PC-9 (cell line): Measurements from ENCODE around the gene CNGA4. TPM values are rescaled to one million over a fixed set of nuclear protein-coding genes. Genes with fewer than 3 reads are reported as not detected.

Experiments used
- BruUV-seq: library from RNA; stranded (reverse); fragments of 400-500 nt; replicated peaks from 2 replicates; lab custom pipeline; 2021; lab: Mats Ljungman, UMichigan
- CTCF ChIA-PET: fragments of 300-600 bp; sonication (Branson Sonifier 250); formaldehyde crosslinking; loops from one replicate; lab custom pipeline; 2022; ENCODE audit warnings: antibody characterized with exemption; lab: Charles Lee
- POLR2A ChIA-PET: fragments of 300-600 bp; sonication (Branson Sonifier 250); formaldehyde crosslinking; loops from one replicate; lab custom pipeline; 2022; ENCODE audit warnings: antibody characterized with exemption; ENCODE audit not compliant: unreplicated experiment; lab: Charles Lee
- DNase-seq, 2 experiments: peaks; one replicate each; pipeline versions ENCODE4 v3.0.0 to v3.0.0-alpha.2; 2015 to 2022; ENCODE audit warnings: mixed read lengths in 1 of 2
- H2AFZ ChIP-seq: fragments of 200-600 bp; sonication (generic); 2 replicates; pipeline ENCODE4 v1.8.1; 2017; ENCODE audit warnings: antibody characterized with exemption
- H3F3A ChIP-seq: fragments of 200-600 bp; sonication (generic); 2 replicates; pipeline ENCODE4 v1.8.1; 2017; ENCODE audit warnings: antibody characterized with exemption, mild to moderate bottlenecking, low read depth; ENCODE audit not compliant: insufficient read depth
- H3K27ac ChIP-seq: fragments of 200-600 bp; sonication (generic); 2 replicates; pipeline ENCODE4 v1.6.1; 2016; ENCODE audit warnings: mixed run types
- H3K27me3 ChIP-seq: fragments of 200-600 bp; sonication (generic); 2 replicates; pipeline ENCODE4 v1.6.1; 2016; ENCODE audit warnings: low read depth, mixed run types; ENCODE audit not compliant: insufficient read depth
- H3K36me3 ChIP-seq: fragments of 200-600 bp; sonication (generic); 2 replicates; pipeline ENCODE4 v1.6.1; 2016; ENCODE audit warnings: low read depth, mixed run types
- H3K4me1 ChIP-seq: fragments of 200-600 bp; sonication (generic); replicated peaks from 2 replicates; pipeline ENCODE4 v1.6.1; 2016; ENCODE audit warnings: mixed run types; ENCODE audit not compliant: insufficient read depth
- H3K4me2 ChIP-seq: fragments of 200-600 bp; sonication (generic); 2 replicates; pipeline ENCODE4 v1.6.1; 2017; ENCODE audit warnings: mixed run types
- H3K4me3 ChIP-seq: fragments of 200-600 bp; sonication (generic); 2 replicates; pipeline ENCODE4 v1.6.1; 2016; ENCODE audit warnings: mixed run types
- H3K79me2 ChIP-seq: fragments of 200-600 bp; sonication (generic); 2 replicates; pipeline ENCODE4 v1.6.1; 2017; ENCODE audit warnings: low read depth, mixed run types
- H3K9me2 ChIP-seq: fragments of 200-600 bp; sonication (generic); 2 replicates; pipeline ENCODE4 v1.8.1; 2017; ENCODE audit warnings: mild to moderate bottlenecking; ENCODE audit not compliant: insufficient read depth
- H3K9me3 ChIP-seq: fragments of 200-600 bp; sonication (generic); 2 replicates; pipeline ENCODE4 v1.8.1; 2016; ENCODE audit warnings: low read depth; ENCODE audit not compliant: insufficient read depth
- H4K20me1 ChIP-seq: fragments of 200-600 bp; sonication (generic); 2 replicates; pipeline ENCODE4 v1.8.1; 2017; ENCODE audit not compliant: insufficient read depth
- EZH2 ChIP-seq: fragments of 200-600 bp; sonication (generic); IDR thresholded peaks from 2 replicates; pipeline ENCODE4 v1.8.0; 2017; ENCODE audit warnings: antibody characterized with exemption, low read depth
- intact Hi-C: fragments of 100-400 bp; cut with micrococcal nuclease; formaldehyde crosslinking; loops from one replicate; pipeline ENCODE4 v1.10.0; 2022; ENCODE audit not compliant: unreplicated experiment
- total RNA-seq: library from RNA; stranded (reverse); gene quantifications from 2 replicates; pipeline ENCODE4 v1.2.3, GENCODE V29; 2021
- TF ChIP-seq, protein P1 (sequence below): fragments of 200-600 bp; sonication (generic); conservative IDR thresholded peaks from 2 replicates; pipeline ENCODE4 v1.6.1; 2017; ENCODE audit warnings: mixed run types, antibody characterized with exemption, mild to moderate bottlenecking, moderate library complexity

The CNGA4 gene
- total RNA-seq, 1 experiment from 2014 or later, result 0.20 TPM

DNA sequence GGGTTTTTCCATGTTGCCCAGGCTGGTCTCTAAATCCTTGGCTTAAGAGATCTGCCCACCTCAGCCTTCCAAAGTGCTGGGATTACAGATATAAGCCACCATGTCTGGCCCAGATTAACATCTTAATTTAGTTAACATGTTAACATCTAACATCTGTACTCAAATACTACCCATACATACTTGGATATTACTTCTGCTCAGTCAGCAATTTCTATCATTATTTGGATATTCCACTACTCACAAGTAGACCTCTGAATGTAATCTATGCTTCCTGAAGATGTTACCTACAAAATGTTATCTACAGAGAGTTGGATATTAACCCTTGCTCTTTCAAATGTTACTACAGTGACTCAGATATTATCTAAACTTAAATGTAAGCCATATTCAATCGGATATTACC is 24.8 kb downstream of the CNGA4 start:
- H3K4me2 ChIP-seq, result no peak overlapping the region
- intact Hi-C loops, result no loop called here
- H3K36me3 ChIP-seq, result no peaks in the 10 kb centered on the region
- POLR2A ChIA-PET, result no interaction called here
- no peaks in the 10 kb centered on the region for H3K9me3 ChIP-seq
- no peaks in the 10 kb centered on the region for H3K4me1 ChIP-seq
- no peaks in the 10 kb centered on the region for H3K9me2 ChIP-seq
- H3K27me3 ChIP-seq, result peaks cover 29% of the 10 kb centered on the region
- no peaks in the 10 kb centered on the region for H3F3A ChIP-seq
- no peak for TF ChIP-seq EZH2
- TF ChIP-seq, protein P1, sequence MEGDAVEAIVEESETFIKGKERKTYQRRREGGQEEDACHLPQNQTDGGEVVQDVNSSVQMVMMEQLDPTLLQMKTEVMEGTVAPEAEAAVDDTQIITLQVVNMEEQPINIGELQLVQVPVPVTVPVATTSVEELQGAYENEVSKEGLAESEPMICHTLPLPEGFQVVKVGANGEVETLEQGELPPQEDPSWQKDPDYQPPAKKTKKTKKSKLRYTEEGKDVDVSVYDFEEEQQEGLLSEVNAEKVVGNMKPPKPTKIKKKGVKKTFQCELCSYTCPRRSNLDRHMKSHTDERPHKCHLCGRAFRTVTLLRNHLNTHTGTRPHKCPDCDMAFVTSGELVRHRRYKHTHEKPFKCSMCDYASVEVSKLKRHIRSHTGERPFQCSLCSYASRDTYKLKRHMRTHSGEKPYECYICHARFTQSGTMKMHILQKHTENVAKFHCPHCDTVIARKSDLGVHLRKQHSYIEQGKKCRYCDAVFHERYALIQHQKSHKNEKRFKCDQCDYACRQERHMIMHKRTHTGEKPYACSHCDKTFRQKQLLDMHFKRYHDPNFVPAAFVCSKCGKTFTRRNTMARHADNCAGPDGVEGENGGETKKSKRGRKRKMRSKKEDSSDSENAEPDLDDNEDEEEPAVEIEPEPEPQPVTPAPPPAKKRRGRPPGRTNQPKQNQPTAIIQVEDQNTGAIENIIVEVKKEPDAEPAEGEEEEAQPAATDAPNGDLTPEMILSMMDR, result no peak
- H3K79me2 ChIP-seq, result no peaks in the 10 kb centered on the region
- H2AFZ ChIP-seq, result no peak overlapping the region
- H3K27ac ChIP-seq, result no peak overlapping the region
- no peaks in the 10 kb centered on the region for H4K20me1 ChIP-seq
- BruUV-seq, result no TSS peak
- DNase-seq, result no peak
- CTCF ChIA-PET, result no interaction called here
- no peak overlapping the region for H3K4me3 ChIP-seq

DNA sequence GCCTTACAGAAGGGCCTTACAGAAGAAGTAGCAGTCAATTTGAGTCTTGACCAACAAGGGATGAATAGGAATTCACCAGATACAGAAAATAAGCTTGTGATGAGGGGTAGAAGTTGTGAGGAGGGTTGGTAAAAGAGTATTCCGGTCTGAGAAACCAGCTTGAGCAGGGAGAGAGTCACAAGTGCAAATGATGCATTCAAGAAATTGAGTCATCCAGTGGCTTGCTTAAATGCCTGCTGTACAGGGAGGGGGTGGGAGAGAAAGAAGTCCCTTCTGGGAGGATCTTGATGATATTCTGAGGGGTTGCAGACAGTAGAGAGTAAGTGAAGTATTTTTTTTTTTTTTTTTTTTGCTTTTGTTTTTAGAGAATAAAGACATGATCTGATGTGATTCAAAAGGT is 29.9 kb downstream of the CNGA4 start:
- Histone ChIP-seq H3K9me2 (no peaks in the 10 kb centered on the region), H3K27me3 (peaks cover 13% of the 10 kb centered on the region; the same call in 1 of the 2 replicates), H3K4me1 (no peaks in the 10 kb centered on the region), H3F3A (no peaks in the 10 kb centered on the region), H3K36me3 (no peaks in the 10 kb centered on the region), H2AFZ (no peak overlapping the region), H4K20me1 (no peaks in the 10 kb centered on the region), H3K27ac (no peak overlapping the region), H3K79me2 (no peaks in the 10 kb centered on the region), H3K4me2 (no peak overlapping the region), H3K4me3 (no peak overlapping the region), H3K9me3 (no peaks in the 10 kb centered on the region)
- TF ChIP-seq EZH2, result no peak
- TF ChIP-seq, protein P1, result no peak
- ChIA-PET CTCF (no interaction called here), POLR2A (no interaction called here)
- no TSS peak for BruUV-seq
- DNase-seq, result no peak
- intact Hi-C loops, result no loop called here

DNA sequence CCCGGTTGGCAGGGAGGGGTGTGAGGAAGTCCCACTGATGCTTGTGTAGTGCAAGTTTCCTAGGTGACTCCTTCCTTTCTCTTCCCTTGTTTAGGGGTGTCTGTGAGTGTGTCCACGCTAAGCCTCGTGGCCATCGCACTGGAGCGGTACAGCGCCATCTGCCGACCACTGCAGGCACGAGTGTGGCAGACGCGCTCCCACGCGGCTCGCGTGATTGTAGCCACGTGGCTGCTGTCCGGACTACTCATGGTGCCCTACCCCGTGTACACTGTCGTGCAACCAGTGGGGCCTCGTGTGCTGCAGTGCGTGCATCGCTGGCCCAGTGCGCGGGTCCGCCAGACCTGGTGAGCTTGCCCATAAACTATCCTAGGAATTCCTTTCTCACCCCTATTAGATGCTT is 31.1 kb downstream of the CNGA4 start:
- Histone ChIP-seq H2AFZ (no peak overlapping the region), H3K4me1 (no peaks in the 10 kb centered on the region), H3K36me3 (no peaks in the 10 kb centered on the region), H3K4me3 (no peak overlapping the region), H3K9me2 (no peaks in the 10 kb centered on the region), H3K27ac (no peak overlapping the region), H3F3A (no peaks in the 10 kb centered on the region), H3K4me2 (no peak overlapping the region), H3K79me2 (no peaks in the 10 kb centered on the region), H4K20me1 (no peaks in the 10 kb centered on the region), H3K27me3 (peaks cover 11% of the 10 kb centered on the region; the same call in 1 of the 2 replicates), H3K9me3 (no peaks in the 10 kb centered on the region)
- no peak for DNase-seq
- no peak for TF ChIP-seq EZH2
- TF ChIP-seq, protein P1, result no peak
- BruUV-seq, result no TSS peak
- intact Hi-C loops, result no loop called here
- ChIA-PET CTCF (no interaction called here), POLR2A (no interaction called here)
